ENCODE measurements around the gene CABLES2. TPM values are rescaled to one million over a fixed set of nuclear protein-coding genes. Genes with fewer than 3 reads are reported as not detected.
A peak's percentile ranks its signal among the peaks of the same experiment; 100 is the strongest.

CABLES2 gene
- total RNA-seq, 1 donor from 2014 or later, result 6.4 TPM

GRCh38 chr20:62368976-62369814, 37.9 kb downstream of the CABLES2 start:
- Mint-ChIP-seq H3K36me3 (ENCODE audit: low read depth) (no peaks in the 10 kb centered on the region), H3K4me1 (ENCODE audit: low read depth) (peaks cover 50% of the 10 kb centered on the region), H3K9me3 (ENCODE audit: low read depth) (no peaks in the 10 kb centered on the region), H3K27me3 (ENCODE audit: low read depth) (no peaks in the 10 kb centered on the region), H3K4me3 (ENCODE audit: unreplicated experiment) (peak overlapping the region; percentile 61), H3K27ac (ENCODE audit: unreplicated experiment) (peak overlapping the region; percentile 87)
- TF ChIP-seq, protein P1, sequence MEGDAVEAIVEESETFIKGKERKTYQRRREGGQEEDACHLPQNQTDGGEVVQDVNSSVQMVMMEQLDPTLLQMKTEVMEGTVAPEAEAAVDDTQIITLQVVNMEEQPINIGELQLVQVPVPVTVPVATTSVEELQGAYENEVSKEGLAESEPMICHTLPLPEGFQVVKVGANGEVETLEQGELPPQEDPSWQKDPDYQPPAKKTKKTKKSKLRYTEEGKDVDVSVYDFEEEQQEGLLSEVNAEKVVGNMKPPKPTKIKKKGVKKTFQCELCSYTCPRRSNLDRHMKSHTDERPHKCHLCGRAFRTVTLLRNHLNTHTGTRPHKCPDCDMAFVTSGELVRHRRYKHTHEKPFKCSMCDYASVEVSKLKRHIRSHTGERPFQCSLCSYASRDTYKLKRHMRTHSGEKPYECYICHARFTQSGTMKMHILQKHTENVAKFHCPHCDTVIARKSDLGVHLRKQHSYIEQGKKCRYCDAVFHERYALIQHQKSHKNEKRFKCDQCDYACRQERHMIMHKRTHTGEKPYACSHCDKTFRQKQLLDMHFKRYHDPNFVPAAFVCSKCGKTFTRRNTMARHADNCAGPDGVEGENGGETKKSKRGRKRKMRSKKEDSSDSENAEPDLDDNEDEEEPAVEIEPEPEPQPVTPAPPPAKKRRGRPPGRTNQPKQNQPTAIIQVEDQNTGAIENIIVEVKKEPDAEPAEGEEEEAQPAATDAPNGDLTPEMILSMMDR (IDR thresholded peaks at IDR 0.05), result peak; percentile 79
- DNase-seq (ENCODE audit: low spot score), result no peak

GRCh38 chr20:62368392-62368975, 38.6 kb downstream of the CABLES2 start:
- no peak for DNase-seq (ENCODE audit: low spot score)
- H3K27ac Mint-ChIP-seq (ENCODE audit: unreplicated experiment), result peak overlapping the region; percentile 87
- H3K4me3 Mint-ChIP-seq (ENCODE audit: unreplicated experiment), result peak overlapping the region; percentile 56
- no peaks in the 10 kb centered on the region for H3K36me3 Mint-ChIP-seq (ENCODE audit: low read depth)
- peaks cover 55% of the 10 kb centered on the region for H3K4me1 Mint-ChIP-seq (ENCODE audit: low read depth)
- TF ChIP-seq, protein P1 (IDR thresholded peaks at IDR 0.05), result no peak
- H3K9me3 Mint-ChIP-seq (ENCODE audit: low read depth), result no peaks in the 10 kb centered on the region
- no peaks in the 10 kb centered on the region for H3K27me3 Mint-ChIP-seq (ENCODE audit: low read depth)

DNA sequence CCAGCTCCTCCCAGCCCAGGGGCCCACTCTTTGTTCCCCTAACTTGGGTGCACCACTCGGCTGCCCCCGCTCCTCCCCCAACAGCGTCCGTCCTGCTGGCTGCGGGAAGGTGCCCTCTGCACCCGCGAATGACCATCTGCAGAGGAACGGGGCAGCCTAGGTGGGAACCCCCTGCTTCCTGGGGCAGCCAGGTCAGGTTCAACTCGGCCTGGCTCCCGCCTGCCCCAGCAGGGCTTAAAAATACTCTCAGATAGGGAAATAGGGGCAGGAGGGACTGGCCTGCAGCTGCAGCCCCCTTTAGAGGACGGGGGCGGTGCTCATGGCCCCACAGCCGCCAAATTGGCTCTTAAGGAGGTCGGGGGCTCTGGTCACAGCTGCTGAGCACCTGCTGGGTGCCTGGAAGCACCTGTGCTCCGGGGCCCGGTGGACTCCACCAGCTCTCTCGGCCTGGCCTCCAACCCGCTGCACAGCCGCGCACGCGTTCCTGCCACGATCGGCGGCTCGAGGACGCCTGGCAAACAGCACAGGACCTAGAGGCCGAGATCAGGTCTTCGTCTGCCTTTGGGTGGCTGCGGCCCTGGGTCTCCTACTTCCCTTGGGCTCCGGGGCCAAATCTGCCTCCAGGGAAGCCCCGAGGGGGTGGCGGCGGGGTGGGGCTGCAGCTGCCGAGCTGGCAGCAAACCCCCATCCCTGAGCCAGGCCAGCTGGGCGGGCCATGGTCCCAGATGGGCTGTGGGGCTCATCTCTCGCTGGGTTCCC, 39.3 kb downstream of the CABLES2 start:
- Mint-ChIP-seq H3K4me3 (ENCODE audit: unreplicated experiment) (peak overlapping the region; percentile 64), H3K27ac (ENCODE audit: unreplicated experiment) (peak overlapping the region; percentile 87), H3K36me3 (ENCODE audit: low read depth) (no peaks in the 10 kb centered on the region), H3K4me1 (ENCODE audit: low read depth) (peaks cover 55% of the 10 kb centered on the region), H3K9me3 (ENCODE audit: low read depth) (no peaks in the 10 kb centered on the region), H3K27me3 (ENCODE audit: low read depth) (no peaks in the 10 kb centered on the region)
- TF ChIP-seq, protein P1 (IDR thresholded peaks at IDR 0.05), result no peak
- DNase-seq (ENCODE audit: low spot score), result no peak

GRCh38 chr20:62367136-62367632, 39.9 kb downstream of the CABLES2 start, which contains the start of gene LAMA5:
Gene LAMA5 (minus strand): TSS chr20:62367312. CDS start chr20:62367245, 67 bp downstream.
- TF ChIP-seq, protein P1 (IDR thresholded peaks at IDR 0.05), result no peak
- Mint-ChIP-seq H3K4me3 (ENCODE audit: unreplicated experiment) (peak within 1 kb of the TSS; percentile 69), H3K27me3 (ENCODE audit: low read depth) (no peaks in the 10 kb centered on the region), H3K4me1 (ENCODE audit: low read depth) (peaks cover 60% of the 10 kb centered on the region), H3K36me3 (ENCODE audit: low read depth) (no peaks in the 10 kb centered on the region), H3K27ac (ENCODE audit: unreplicated experiment) (no peak within 1 kb of the TSS), H3K9me3 (ENCODE audit: low read depth) (no peaks in the 10 kb centered on the region)
- DNase-seq (ENCODE audit: low spot score), result no peak
